SJSA1 (cell line): ENCODE measurements around the gene CCDC141. TPM values are rescaled to one million over a fixed set of nuclear protein-coding genes. Genes with fewer than 3 reads are reported as not detected.

ENCODE experiments used
- DNase-seq, 2 experiments: peaks; one replicate each; pipeline ENCODE4 v3.0.0-alpha.2; 2015 to 2020; ENCODE audit warnings: low spot score in 2 of 2, low read depth in 1 of 2
- H3K27ac ChIP-seq: fragments of 250-450 bp; sonication (Bioruptor Pico); 2 replicates; pipeline ENCODE4 v1.5.1; 2020; ENCODE audit warnings: mild to moderate bottlenecking, moderate library complexity
- H3K27me3 ChIP-seq: fragments of 250-450 bp; sonication (Bioruptor Pico); replicated peaks from 2 replicates; pipeline ENCODE4 v1.5.1; 2020; ENCODE audit warnings: mild to moderate bottlenecking, moderate library complexity
- H3K36me3 ChIP-seq: fragments of 250-450 bp; sonication (Bioruptor Pico); 2 replicates; pipeline ENCODE4 v1.5.1; 2020; ENCODE audit warnings: mild to moderate bottlenecking
- H3K4me1 ChIP-seq: fragments of 250-450 bp; sonication (Bioruptor Pico); replicated peaks from 2 replicates; pipeline ENCODE4 v1.6.1; 2021; ENCODE audit warnings: mild to moderate bottlenecking
- H3K4me3 ChIP-seq: fragments of 250-450 bp; sonication (Bioruptor Pico); 2 replicates; pipeline ENCODE4 v1.5.1; 2020; ENCODE audit warnings: mild to moderate bottlenecking
- H3K9me3 ChIP-seq: fragments of 250-450 bp; sonication (Bioruptor Pico); replicated peaks from 2 replicates; pipeline ENCODE4 v1.5.1; 2020; ENCODE audit warnings: mild to moderate bottlenecking
- total RNA-seq: library from RNA; depleted of rRNA; stranded (reverse); fragments of >200 nt; shearing (Covaris generic); gene quantifications from 2 replicates; pipeline ENCODE4 v1.2.3, GENCODE V29; 2014

CCDC141 gene
- total RNA-seq, 1 experiment from 2014 or later = not detected

DNA sequence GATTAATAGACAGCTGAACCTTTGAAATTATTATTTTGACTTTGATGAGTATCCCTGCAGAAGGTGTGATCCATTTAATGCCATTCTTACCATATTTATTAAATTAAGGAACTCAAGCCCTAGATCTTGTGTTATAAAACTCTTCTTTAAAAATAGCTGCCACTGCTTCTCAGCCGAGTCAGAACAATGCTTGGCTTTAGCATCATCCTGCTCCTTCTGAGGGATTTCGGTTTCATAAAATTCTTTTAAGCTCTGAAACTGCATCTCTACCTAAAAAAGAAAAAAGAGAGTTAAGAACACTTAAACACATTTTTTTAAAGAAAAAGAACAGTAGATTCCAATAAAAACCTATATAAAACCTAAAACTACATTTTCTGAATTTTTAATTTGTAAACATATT lies 172.1 kb downstream of the CCDC141 start:
- no peak for DNase-seq

DNA sequence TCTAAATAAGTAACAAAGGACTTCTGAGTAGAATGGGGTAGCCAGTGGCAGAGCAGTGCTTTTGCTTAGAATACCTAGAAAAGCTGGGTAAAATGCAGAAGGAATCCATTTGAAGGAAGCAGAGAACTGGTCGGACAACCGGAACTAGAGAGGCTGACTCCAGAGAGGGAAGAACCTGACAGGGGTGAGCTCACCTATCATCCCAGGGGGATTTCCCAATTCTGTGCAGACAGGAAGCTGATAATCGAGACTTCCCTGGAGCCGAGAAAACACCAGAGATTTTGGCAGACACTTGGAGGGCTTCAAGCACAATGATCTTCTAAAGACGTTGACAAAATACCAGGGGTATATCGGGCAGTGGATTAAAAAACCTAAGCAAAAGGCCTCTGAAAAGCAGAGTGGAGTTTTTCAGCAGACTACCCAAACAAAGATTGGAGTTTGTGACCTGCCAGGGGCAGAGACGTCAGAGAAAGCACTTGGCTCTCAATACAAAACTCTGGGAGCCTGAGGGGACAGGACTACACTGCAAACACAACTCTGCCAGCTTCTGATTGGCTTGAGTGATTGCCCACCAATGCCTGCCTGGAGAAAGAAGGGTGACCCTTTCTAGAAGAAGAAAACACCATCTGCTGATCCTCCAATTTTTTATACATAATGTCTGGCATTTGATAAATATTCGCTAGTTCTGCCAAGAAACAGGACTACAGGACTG lies 175.3 kb downstream of the CCDC141 start:
- Histone ChIP-seq H3K27me3 (0 out of 2 replicates have a peak, but pooled peaks cover 3% of the 10 kb centered on the region), H3K4me3 (no peak overlapping the region), H3K9me3 (no peaks in the 10 kb centered on the region), H3K27ac (no peak overlapping the region), H3K4me1 (no peaks in the 10 kb centered on the region), H3K36me3 (no peaks in the 10 kb centered on the region)
- DNase-seq = no peak

More for the DNA sequence above, 172.1 kb downstream of the CCDC141 start:
- no peak overlapping the region for H3K4me3 ChIP-seq
- H3K27ac ChIP-seq = no peak overlapping the region
- 0 out of 2 replicates have a peak, but pooled peaks cover 3% of the 10 kb centered on the region for H3K27me3 ChIP-seq
- no peaks in the 10 kb centered on the region for H3K9me3 ChIP-seq
- no peaks in the 10 kb centered on the region for H3K4me1 ChIP-seq
- no peaks in the 10 kb centered on the region for H3K36me3 ChIP-seq

DNA sequence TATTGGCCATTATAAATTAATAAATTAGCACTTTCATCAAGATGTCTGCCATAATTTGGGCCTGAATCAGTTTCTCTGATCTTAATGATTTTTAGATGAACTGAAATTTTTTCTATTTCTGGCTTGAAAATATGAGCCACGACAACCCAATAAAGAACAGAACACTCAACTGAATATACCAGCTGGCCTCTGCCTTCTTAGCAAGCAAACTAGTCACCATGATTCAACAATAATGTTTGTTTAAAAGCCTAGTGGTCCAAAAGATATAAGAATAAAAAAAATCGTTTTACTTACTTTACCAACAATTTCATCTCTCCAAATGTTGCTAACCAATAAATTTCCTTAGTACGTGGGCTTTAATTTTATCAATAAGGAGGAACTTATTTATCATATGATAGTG lies 176.0 kb downstream of the CCDC141 start:
- H3K9me3 ChIP-seq = no peaks in the 10 kb centered on the region
- H3K27ac ChIP-seq = no peak overlapping the region
- no peaks in the 10 kb centered on the region for H3K4me1 ChIP-seq
- no peaks in the 10 kb centered on the region for H3K36me3 ChIP-seq
- no peak for DNase-seq
- H3K4me3 ChIP-seq = no peak overlapping the region
- 0 out of 2 replicates have a peak, but pooled peaks cover 3% of the 10 kb centered on the region for H3K27me3 ChIP-seq

DNA sequence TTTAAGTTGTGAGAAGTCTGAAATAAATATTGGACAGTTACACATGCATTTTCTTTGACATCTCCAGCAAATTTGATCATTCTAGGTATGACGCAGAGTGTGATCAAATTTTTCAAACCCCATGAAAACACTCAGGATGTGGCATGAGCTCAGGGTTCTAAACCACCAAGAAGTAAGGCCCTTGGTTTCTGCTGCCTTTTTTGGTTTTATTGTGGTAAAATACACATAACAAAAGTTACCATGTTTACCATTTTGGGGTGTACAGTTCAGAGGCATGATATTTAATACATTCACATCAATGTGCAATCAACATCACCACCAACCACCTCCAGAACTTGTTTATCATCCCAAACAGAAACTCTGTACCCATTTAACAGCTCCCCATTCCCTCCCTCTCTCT lies 178.4 kb downstream of the CCDC141 start:
- Histone ChIP-seq H3K4me3 (no peak overlapping the region), H3K9me3 (no peaks in the 10 kb centered on the region), H3K36me3 (no peaks in the 10 kb centered on the region), H3K27ac (no peak overlapping the region), H3K27me3 (no peaks in the 10 kb centered on the region), H3K4me1 (no peaks in the 10 kb centered on the region)
- DNase-seq = no peak

GRCh38 chr2:178870703-178871102 lies 179.2 kb downstream of the CCDC141 start:
- Histone ChIP-seq H3K27ac (no peak overlapping the region), H3K4me1 (no peaks in the 10 kb centered on the region), H3K27me3 (no peaks in the 10 kb centered on the region), H3K4me3 (no peak overlapping the region), H3K36me3 (no peaks in the 10 kb centered on the region), H3K9me3 (no peaks in the 10 kb centered on the region)
- DNase-seq = no peak

- Histone ChIP-seq H3K4me1 (peaks cover 25% of the 10 kb centered on the region), H3K36me3 (no peaks in the 10 kb centered on the region), H3K27ac (no peak overlapping the region), H3K27me3 (no peaks in the 10 kb centered on the region), H3K4me3 (no peak overlapping the region), H3K9me3 (no peaks in the 10 kb centered on the region)
- DNase-seq = no peak
Measured at GRCh38 chr2:178865999-178866398, 183.9 kb downstream of the CCDC141 start.

DNA sequence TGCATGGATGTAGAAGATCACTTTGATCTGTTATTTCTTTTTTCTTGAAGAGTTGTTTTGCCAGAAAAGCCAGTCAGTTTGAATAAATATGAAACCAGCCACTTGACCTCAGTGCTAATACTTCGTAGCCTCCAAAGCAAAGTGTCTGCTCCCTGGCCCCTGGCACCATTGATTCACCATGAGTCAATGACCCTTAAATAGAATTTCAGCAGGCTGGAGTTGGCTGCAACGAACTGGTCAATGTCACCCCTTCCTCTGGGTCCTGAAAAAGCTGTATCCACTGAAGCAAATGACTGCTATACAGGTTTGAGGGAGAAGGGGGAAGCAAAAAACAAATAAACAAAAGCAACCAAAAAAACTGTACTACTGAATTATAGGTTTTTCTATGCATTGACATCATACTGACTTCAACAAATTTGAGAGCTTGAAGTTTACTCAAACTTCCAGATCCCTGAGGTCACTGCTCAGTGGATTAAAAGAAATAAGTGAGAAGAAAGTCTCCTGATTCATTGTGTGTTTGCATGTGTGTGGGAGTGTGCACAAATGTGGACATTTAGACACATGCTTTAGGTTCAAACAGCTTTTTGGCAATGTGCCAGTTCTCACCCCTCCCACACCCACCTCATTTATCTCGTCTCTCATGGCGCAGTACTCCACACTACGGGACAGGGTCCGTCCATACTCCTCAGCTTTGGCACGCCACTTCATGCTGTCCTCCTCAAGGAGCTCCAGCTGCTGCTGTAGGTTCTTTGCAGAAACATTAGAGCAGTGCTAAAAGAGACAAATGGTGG lies 184.6 kb downstream of the CCDC141 start:
- Histone ChIP-seq H3K9me3 (no peaks in the 10 kb centered on the region), H3K36me3 (no peaks in the 10 kb centered on the region), H3K27ac (peak overlapping the region; percentile 72; the same call in 1 of the 2 replicates), H3K4me1 (peaks cover 25% of the 10 kb centered on the region), H3K27me3 (no peaks in the 10 kb centered on the region), H3K4me3 (no peak overlapping the region)
- DNase-seq = no peak

DNA sequence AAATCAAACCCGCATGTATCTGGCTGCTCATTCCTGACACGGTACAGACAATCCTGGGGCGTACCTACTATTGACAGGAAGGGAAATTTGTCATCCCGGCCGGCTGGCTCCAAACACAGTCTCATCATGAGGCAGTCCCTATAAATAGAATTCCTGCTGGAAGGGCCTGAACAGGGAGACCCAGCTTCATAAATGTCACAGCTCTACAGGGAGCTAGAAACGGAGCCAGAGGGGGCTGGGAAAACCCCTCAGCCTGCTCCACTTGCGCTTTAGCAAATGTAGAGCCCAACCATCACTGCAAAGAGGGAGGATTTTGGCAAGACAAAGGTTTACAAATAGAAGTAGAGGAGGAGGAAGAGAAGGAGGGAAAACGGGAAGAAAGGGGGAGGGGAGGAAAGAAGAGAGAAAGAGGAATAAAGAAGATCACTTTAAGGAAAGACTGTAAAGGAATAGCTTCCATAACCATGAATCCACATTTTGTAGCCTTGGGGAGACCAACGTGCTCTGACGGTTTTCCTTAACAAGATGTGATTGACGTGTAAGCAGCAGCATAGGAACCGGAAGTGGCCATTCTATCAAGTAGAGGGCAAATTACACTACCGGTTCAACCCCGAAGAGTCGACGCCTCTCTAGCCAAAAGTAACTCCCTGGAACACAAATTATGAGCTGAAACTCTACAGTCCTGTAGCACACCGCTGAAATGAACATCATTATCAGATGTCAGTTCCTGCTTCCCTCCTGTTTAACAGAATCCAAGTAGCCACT lies 185.9 kb downstream of the CCDC141 start:
- Histone ChIP-seq H3K36me3 (no peaks in the 10 kb centered on the region), H3K4me1 (peaks cover 25% of the 10 kb centered on the region), H3K9me3 (no peaks in the 10 kb centered on the region), H3K27ac (peak overlapping the region; percentile 72), H3K4me3 (no peak overlapping the region), H3K27me3 (no peaks in the 10 kb centered on the region)
- DNase-seq = peak; percentile 54 to 55

- Histone ChIP-seq H3K4me3 (no peak overlapping the region), H3K27ac (peak overlapping the region; percentile 72), H3K27me3 (no peaks in the 10 kb centered on the region), H3K4me1 (peaks cover 25% of the 10 kb centered on the region), H3K36me3 (no peaks in the 10 kb centered on the region), H3K9me3 (no peaks in the 10 kb centered on the region)
- DNase-seq = no peak
Measured at GRCh38 chr2:178863130-178863855, 186.6 kb downstream of the CCDC141 start.

- Histone ChIP-seq H3K36me3 (no peaks in the 10 kb centered on the region), H3K27ac (no peak overlapping the region), H3K27me3 (no peaks in the 10 kb centered on the region), H3K9me3 (no peaks in the 10 kb centered on the region), H3K4me3 (no peak overlapping the region), H3K4me1 (peaks cover 25% of the 10 kb centered on the region)
- DNase-seq = no peak
Measured at GRCh38 chr2:178860551-178860950, 189.4 kb downstream of the CCDC141 start.

- Histone ChIP-seq H3K27me3 (no peaks in the 10 kb centered on the region), H3K9me3 (no peaks in the 10 kb centered on the region), H3K4me1 (peaks cover 24% of the 10 kb centered on the region), H3K27ac (no peak overlapping the region), H3K36me3 (no peaks in the 10 kb centered on the region), H3K4me3 (no peak overlapping the region)
- no peak for DNase-seq
Measured at GRCh38 chr2:178859730-178860129, 190.2 kb downstream of the CCDC141 start.

GRCh38 chr2:178858896-178859625 lies 190.9 kb downstream of the CCDC141 start:
- no peak overlapping the region for H3K4me3 ChIP-seq
- H3K36me3 ChIP-seq = no peaks in the 10 kb centered on the region
- no peaks in the 10 kb centered on the region for H3K9me3 ChIP-seq
- no peak overlapping the region for H3K27ac ChIP-seq
- H3K4me1 ChIP-seq = peaks cover 20% of the 10 kb centered on the region
- no peak for DNase-seq
- no peaks in the 10 kb centered on the region for H3K27me3 ChIP-seq

DNA sequence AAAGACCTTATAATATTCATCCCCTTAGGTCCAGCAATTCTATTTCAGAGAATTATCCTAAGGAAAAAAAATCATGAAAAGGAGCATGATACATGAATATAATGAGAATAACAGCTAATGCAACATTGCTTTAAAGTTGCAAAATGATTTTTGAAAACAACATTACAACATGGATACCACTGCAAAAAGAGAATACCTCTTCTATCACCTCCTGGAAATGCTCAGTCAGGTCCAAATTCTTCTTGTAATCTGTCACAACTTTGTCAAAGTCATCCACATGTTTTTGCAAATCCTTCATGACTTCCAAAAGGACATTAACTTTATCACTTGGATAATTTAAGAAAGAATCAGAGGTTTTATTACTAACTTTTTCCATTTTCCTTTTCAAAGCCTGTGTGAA lies 194.8 kb downstream of the CCDC141 start:
- Histone ChIP-seq H3K9me3 (no peaks in the 10 kb centered on the region), H3K27me3 (no peaks in the 10 kb centered on the region), H3K4me3 (no peak overlapping the region), H3K4me1 (peaks cover 8% of the 10 kb centered on the region), H3K27ac (no peak overlapping the region), H3K36me3 (no peaks in the 10 kb centered on the region)
- DNase-seq = no peak
